CD4-positive, alpha-beta T cell treated with Interleukin-4 for 1 hour (primary cell): ENCODE measurements around the gene MTMR8.

Experiments used
- DNase-seq, 2 donors: peaks; one replicate each; pipeline ENCODE4 v3.0.0-alpha.2; 2020 to 2022

The MTMR8 gene

GRCh38 chrX:64291123-64291522 lies 104.1 kb downstream of the MTMR8 start:
- no peak for DNase-seq

GRCh38 chrX:64265265-64265664 lies 130.0 kb downstream of the MTMR8 start:
- no peak for DNase-seq

GRCh38 chrX:64230123-64230970 lies 164.9 kb downstream of the MTMR8 start, which contains the start of gene ASB12:
TSS of gene ASB12 (minus strand) at chrX:64230607. CDS start at chrX:64225650, 4,957 bp downstream.
- no peak for DNase-seq

- no peak for DNase-seq
Observed at GRCh38 chrX:64229154-64229553, 166.1 kb downstream of the MTMR8 start.
